ENCODE data around the gene TCF25. TPM values are rescaled to one million over a fixed set of nuclear protein-coding genes. Genes with fewer than 3 reads are reported as not detected.

TCF25 gene
- total RNA-seq, 1 experiment from 2014 or later = 196 TPM

DNA sequence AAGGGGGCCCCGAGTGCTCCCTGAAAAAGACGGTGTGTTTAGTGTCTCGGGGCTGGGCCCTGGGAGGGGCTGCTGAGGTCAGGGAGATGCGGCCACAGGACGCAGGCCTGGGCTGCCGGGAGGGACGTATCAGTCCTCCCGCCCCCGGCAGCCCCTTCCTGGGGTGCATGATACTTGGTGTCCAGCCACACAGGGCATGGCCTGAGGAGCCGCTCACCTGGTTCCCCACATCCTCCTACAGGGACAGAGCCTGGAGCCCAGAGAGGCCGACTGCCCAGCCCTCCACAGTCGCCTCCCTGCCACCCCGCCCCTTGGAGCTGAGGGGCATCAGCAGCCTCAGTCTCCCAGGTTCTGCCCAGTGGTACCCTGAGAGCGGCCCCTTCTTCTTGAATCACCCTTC lies 63.1 kb downstream of the TCF25 start:
- ChIA-PET CTCF (no interaction called here), POLR2A (no interaction called here)
- intact Hi-C loops (cut with micrococcal nuclease; ENCODE audit: unreplicated experiment) = no loop called here

GRCh38 chr16:89936981-89937380 lies 63.6 kb downstream of the TCF25 start:
- H3K9me3 Mint-ChIP-seq (ENCODE audit: unreplicated experiment) = no peaks in the 10 kb centered on the region
- ChIA-PET POLR2A (no interaction called here), CTCF (no interaction called here)
- H3K4me1 Mint-ChIP-seq (ENCODE audit: low read depth, unreplicated experiment) = peaks cover 15% of the 10 kb centered on the region
- H3K36me3 Mint-ChIP-seq (ENCODE audit: insufficient read depth, unreplicated experiment) = peaks cover 22% of the 10 kb centered on the region
- no peak overlapping the region for H3K27ac Mint-ChIP-seq (ENCODE audit: unreplicated experiment)
- H3K4me1 ChIP-seq = peaks cover 5% of the 10 kb centered on the region
- DNase-seq = no peak
- intact Hi-C loops (cut with micrococcal nuclease; ENCODE audit: unreplicated experiment) = no loop called here
- H3K4me3 Mint-ChIP-seq (ENCODE audit: unreplicated experiment) = no peak overlapping the region
- BruUV-seq (replicated peaks) = no TSS peak
- no peaks in the 10 kb centered on the region for H3K27me3 Mint-ChIP-seq (ENCODE audit: insufficient read depth, unreplicated experiment)
- TF ChIP-seq, protein P1, sequence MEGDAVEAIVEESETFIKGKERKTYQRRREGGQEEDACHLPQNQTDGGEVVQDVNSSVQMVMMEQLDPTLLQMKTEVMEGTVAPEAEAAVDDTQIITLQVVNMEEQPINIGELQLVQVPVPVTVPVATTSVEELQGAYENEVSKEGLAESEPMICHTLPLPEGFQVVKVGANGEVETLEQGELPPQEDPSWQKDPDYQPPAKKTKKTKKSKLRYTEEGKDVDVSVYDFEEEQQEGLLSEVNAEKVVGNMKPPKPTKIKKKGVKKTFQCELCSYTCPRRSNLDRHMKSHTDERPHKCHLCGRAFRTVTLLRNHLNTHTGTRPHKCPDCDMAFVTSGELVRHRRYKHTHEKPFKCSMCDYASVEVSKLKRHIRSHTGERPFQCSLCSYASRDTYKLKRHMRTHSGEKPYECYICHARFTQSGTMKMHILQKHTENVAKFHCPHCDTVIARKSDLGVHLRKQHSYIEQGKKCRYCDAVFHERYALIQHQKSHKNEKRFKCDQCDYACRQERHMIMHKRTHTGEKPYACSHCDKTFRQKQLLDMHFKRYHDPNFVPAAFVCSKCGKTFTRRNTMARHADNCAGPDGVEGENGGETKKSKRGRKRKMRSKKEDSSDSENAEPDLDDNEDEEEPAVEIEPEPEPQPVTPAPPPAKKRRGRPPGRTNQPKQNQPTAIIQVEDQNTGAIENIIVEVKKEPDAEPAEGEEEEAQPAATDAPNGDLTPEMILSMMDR (IDR thresholded peaks at IDR 0.05; ENCODE audit: insufficient read depth in 1 of 2, low read depth in 1 of 2, low read length in 1 of 2, severe bottlenecking in 1 of 2, unreplicated experiment in 1 of 2) = no peak
- H3K4me3 ChIP-seq (ENCODE audit: low read depth, low read length) = no peak overlapping the region
- H3K9me3 ChIP-seq = no peaks in the 10 kb centered on the region
- H3K36me3 ChIP-seq (ENCODE audit: control insufficient read depth, insufficient read depth, low read length) = no peaks in the 10 kb centered on the region
- H3K27me3 ChIP-seq (replicated peaks; ENCODE audit: control insufficient read depth, insufficient read depth, low read length) = no peaks in the 10 kb centered on the region

More for the DNA sequence above, 63.1 kb downstream of the TCF25 start:
- Mint-ChIP-seq H3K36me3 (ENCODE audit: insufficient read depth, unreplicated experiment) (peaks cover 23% of the 10 kb centered on the region), H3K27ac (ENCODE audit: unreplicated experiment) (no peak overlapping the region), H3K9me3 (ENCODE audit: unreplicated experiment) (no peaks in the 10 kb centered on the region), H3K4me3 (ENCODE audit: unreplicated experiment) (no peak overlapping the region), H3K27me3 (ENCODE audit: insufficient read depth, unreplicated experiment) (no peaks in the 10 kb centered on the region), H3K4me1 (ENCODE audit: low read depth, unreplicated experiment) (peaks cover 15% of the 10 kb centered on the region)
- H3K9me3 ChIP-seq = no peaks in the 10 kb centered on the region
- no peaks in the 10 kb centered on the region for H3K36me3 ChIP-seq (ENCODE audit: control insufficient read depth, insufficient read depth, low read length)
- DNase-seq = no peak
- TF ChIP-seq, protein P1 (IDR thresholded peaks at IDR 0.05; ENCODE audit: insufficient read depth in 1 of 2, low read depth in 1 of 2, low read length in 1 of 2, severe bottlenecking in 1 of 2, unreplicated experiment in 1 of 2) = no peak
- no TSS peak for BruUV-seq (replicated peaks)
- peaks cover 5% of the 10 kb centered on the region for H3K4me1 ChIP-seq
- no peaks in the 10 kb centered on the region for H3K27me3 ChIP-seq (replicated peaks; ENCODE audit: control insufficient read depth, insufficient read depth, low read length)
- H3K4me3 ChIP-seq (ENCODE audit: low read depth, low read length) = no peak overlapping the region

- ChIA-PET POLR2A (no interaction called here), CTCF (no interaction called here)
- TF ChIP-seq, protein P1 (IDR thresholded peaks at IDR 0.05; ENCODE audit: insufficient read depth in 1 of 2, low read depth in 1 of 2, low read length in 1 of 2, severe bottlenecking in 1 of 2, unreplicated experiment in 1 of 2) = no peak
- Histone ChIP-seq H3K36me3 (ENCODE audit: control insufficient read depth, insufficient read depth, low read length) (no peaks in the 10 kb centered on the region), H3K9me3 (no peaks in the 10 kb centered on the region), H3K4me1 (peaks cover 5% of the 10 kb centered on the region), H3K27me3 (replicated peaks; ENCODE audit: control insufficient read depth, insufficient read depth, low read length) (no peaks in the 10 kb centered on the region), H3K4me3 (ENCODE audit: low read depth, low read length) (no peak overlapping the region)
- Mint-ChIP-seq H3K27me3 (ENCODE audit: insufficient read depth, unreplicated experiment) (no peaks in the 10 kb centered on the region), H3K27ac (ENCODE audit: unreplicated experiment) (no peak overlapping the region), H3K36me3 (ENCODE audit: insufficient read depth, unreplicated experiment) (peaks cover 14% of the 10 kb centered on the region), H3K4me1 (ENCODE audit: low read depth, unreplicated experiment) (peaks cover 15% of the 10 kb centered on the region), H3K4me3 (ENCODE audit: unreplicated experiment) (no peak overlapping the region), H3K9me3 (ENCODE audit: unreplicated experiment) (no peaks in the 10 kb centered on the region)
- TSS peak; percentile 47 for BruUV-seq (replicated peaks)
- DNase-seq = no peak
- intact Hi-C loops (cut with micrococcal nuclease; ENCODE audit: unreplicated experiment) = no loop called here
Observed at GRCh38 chr16:89938175-89938885, 64.9 kb downstream of the TCF25 start.

Data from Caco-2 (cell line).